ENCODE data around the gene APOL6.

APOL6 gene

DNA sequence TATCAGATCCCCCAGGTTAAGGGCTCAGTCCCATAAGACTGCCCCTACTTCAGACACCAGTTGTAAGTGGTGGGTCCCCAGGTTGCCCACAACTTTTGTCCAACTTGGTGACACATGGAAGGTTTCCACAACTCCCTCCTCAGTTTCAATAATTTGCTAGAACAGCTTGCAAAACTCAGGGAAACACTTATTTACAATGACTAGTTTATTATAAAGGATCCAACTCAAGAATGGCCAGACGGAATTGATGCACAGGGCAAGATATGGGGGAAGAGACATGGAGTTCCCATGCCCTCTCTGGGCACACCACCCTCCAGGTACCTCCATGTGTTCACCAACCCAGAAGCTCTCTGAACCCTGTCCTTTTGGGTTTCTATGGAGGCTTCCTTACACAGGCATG lies 5.6 kb downstream of the APOL6 start:
- DNase-seq (ENCODE audit: low spot score): no peak
- TF ChIP-seq, protein P1, sequence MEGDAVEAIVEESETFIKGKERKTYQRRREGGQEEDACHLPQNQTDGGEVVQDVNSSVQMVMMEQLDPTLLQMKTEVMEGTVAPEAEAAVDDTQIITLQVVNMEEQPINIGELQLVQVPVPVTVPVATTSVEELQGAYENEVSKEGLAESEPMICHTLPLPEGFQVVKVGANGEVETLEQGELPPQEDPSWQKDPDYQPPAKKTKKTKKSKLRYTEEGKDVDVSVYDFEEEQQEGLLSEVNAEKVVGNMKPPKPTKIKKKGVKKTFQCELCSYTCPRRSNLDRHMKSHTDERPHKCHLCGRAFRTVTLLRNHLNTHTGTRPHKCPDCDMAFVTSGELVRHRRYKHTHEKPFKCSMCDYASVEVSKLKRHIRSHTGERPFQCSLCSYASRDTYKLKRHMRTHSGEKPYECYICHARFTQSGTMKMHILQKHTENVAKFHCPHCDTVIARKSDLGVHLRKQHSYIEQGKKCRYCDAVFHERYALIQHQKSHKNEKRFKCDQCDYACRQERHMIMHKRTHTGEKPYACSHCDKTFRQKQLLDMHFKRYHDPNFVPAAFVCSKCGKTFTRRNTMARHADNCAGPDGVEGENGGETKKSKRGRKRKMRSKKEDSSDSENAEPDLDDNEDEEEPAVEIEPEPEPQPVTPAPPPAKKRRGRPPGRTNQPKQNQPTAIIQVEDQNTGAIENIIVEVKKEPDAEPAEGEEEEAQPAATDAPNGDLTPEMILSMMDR (IDR thresholded peaks at IDR 0.05; ENCODE audit: extremely low read depth, missing control alignments): no peak

DNA sequence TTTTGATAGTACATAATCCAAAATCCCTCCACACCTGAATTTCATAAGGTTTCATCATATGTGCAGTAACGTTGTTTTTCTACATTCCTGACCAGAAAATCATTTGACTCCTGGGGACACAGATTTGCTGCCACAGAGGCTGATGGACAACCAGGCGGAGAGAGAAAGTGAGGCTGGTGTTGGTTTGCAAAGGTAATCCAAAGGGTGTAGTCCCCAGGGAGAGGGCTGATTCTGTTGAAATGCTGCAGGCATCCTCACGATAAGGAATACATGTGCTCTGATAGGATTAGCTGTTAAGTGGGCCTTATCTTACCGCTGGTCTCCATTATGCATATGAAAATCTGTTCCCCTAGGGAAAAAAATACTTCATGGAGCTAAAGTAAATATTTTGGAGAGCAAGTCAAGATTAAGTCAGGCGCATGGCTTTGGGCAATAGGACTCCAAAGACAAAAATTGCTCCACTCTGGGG lies 8.1 kb downstream of the APOL6 start:
- TF ChIP-seq, protein P1 (IDR thresholded peaks at IDR 0.05; ENCODE audit: extremely low read depth, missing control alignments): no peak
- DNase-seq (ENCODE audit: low spot score): no peak

DNA sequence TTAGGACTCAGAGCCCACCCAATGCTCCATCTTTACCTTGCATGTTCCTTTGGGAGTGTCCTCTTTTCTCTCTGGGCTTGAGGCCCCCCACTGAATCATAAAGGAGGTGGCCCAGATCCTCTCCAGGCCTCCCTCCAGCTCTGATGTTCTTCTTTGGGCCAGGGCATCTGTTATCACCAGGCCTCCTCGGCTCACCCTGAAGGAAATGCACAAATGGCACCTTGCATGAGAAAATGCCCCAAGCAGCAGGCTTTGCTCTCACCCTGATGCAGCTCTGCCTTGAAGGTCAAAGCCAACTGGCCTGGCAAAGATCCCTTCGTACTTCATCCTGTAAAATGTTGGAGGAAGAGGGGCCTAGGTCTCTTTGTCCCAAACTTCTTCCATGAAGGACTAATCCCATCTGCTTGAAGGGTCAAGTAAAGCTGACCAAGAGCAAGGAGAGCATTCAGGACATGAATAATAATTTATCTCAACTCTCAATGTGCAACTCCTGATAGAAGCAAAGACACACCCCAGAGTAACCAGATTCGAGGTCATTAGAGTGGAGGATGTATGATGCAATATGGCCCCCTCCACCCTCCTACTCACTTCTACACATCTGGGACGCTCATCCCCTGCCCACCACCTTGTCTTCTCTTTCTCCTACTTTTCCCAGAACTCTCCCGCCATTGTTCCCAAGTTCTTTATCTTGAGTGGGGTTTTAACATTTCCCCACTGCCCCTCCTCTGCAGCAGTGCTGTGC lies 9.5 kb downstream of the APOL6 start:
- TF ChIP-seq, protein P1 (IDR thresholded peaks at IDR 0.05; ENCODE audit: extremely low read depth, missing control alignments): no peak

DNA sequence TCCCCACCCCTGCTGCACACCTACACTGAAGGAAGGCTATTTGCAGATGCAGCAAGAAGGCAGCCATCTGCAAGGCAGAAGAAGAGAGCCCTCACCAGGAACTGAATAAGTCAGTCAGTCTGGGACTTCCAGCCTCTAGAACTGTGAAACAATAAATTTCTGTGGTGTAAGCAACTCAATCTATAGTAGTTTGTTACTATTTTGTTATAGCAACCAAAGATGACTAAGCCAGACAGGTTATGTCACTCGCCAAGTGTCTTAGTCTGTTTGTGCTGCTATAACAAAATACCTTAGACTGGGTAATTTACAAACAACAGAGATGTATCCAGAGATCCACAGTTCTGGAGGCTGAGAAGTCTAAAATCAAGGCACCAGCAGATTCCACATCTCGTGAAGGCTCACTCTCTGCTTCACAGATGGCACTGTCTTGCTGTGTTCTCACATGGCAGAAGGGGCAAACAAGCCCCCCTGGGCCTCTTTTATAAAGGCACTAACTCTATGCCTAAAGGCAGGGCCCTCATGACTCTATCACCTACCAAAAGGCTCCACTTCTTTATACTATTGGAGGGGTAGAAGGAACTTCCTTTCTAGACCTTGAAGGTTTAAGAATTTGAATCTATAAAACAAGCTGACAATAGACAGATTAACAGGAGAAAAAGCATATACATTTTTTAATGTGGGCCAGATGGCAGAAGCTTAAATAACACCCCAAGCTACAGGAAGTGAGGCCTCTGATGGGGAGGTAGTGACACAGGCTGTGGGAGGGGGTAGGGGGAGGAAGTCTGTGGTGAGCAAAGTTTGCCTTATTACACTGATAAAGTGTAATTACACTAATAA lies 12.3 kb downstream of the APOL6 start:
- no peak for DNase-seq (ENCODE audit: low spot score)
- TF ChIP-seq, protein P1 (IDR thresholded peaks at IDR 0.05; ENCODE audit: extremely low read depth, missing control alignments): no peak

More for the DNA sequence above, 9.5 kb downstream of the APOL6 start:
- no peak for DNase-seq (ENCODE audit: low spot score)

DNA sequence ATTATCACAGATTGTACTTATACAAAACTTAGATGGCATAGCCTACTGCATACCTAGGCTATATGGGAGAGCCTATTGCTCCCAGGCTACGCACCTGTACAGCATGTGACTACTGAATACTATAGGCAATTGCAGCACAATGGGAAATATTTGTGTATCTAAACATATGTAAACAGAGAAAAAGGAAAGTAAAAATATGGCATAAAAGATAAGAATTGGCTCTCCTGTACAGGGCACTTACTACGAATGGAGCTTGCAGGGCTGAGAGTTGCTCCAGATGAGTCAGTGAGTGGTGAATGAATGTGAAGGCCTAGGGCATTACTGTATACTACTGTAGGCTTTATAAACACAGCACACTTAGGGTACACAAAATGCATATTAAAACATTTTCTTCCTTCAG lies 13.2 kb downstream of the APOL6 start:
- TF ChIP-seq, protein P1 (IDR thresholded peaks at IDR 0.05; ENCODE audit: extremely low read depth, missing control alignments): no peak
- DNase-seq (ENCODE audit: low spot score): no peak

DNA sequence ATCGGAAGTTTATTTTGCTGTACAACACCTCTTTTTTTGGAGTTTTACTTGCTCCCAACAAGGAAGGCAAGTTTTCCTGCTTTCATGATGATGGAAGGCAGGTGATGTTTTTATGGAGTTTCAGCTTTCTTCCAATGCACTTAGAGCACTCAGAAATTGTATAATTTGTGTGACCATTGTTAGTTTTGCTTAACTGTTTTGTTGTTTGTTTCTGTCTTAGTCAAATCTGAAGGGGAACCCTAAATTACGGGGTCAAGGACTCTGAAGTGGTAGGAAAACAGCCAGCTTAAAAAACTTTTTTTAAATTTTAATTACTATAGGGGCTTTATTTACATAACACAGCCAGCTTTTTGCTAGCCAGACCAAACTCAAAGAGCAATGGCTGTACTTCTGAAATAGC lies 14.7 kb downstream of the APOL6 start:
- DNase-seq (ENCODE audit: low spot score): no peak
- TF ChIP-seq, protein P1 (IDR thresholded peaks at IDR 0.05; ENCODE audit: extremely low read depth, missing control alignments): no peak

DNA sequence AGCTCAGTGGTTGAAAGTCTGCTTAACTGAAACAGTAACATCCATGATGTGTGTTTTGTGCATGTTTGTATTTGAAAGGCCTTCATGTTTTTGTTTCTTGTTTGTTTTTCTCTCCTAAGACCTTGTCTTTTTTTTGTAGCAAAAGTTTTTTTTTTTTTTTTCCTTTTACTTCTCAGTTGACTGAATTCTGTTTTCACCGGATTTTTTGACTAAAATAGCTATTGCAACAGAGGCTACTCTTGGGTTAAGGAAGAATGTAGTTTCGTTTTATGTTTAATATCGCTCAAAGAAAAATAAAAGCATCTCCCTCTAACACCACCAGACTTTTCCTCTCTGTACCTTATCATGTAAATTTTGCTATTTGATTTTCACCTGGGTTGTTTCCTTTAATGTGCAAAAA lies 15.1 kb downstream of the APOL6 start:
- TF ChIP-seq, protein P1 (IDR thresholded peaks at IDR 0.05; ENCODE audit: extremely low read depth, missing control alignments): no peak
- no peak for DNase-seq (ENCODE audit: low spot score)
